Neural progenitor cell (in vitro differentiated cells): ENCODE measurements around the gene COL13A1. TPM values are rescaled to one million over a fixed set of nuclear protein-coding genes. Genes with fewer than 3 reads are reported as not detected.

Experiments
- DNase-seq: peaks from one replicate; pipeline ENCODE4 v3.0.0-alpha.2; 2016; ENCODE audit warnings: low spot score
- H2AFZ ChIP-seq: fragments of 200-600 bp; sonication (generic); replicated peaks from 2 replicates; pipeline ENCODE4 v1.6.1; 2016; ENCODE audit warnings: antibody characterized with exemption
- H3F3A ChIP-seq: fragments of 200-600 bp; sonication (generic); 2 replicates; pipeline ENCODE4 v1.6.1; 2016; ENCODE audit warnings: antibody characterized with exemption, low read depth
- H3K27ac ChIP-seq: fragments of 200-600 bp; sonication (generic); 2 replicates; pipeline ENCODE4 v1.5.1; 2016; ENCODE audit warnings: mild to moderate bottlenecking
- H3K27me3 ChIP-seq: fragments of 200-600 bp; sonication (generic); 2 replicates; pipeline ENCODE4 v1.6.1; 2016; ENCODE audit warnings: mild to moderate bottlenecking, moderate library complexity
- H3K36me3 ChIP-seq: fragments of 200-600 bp; sonication (generic); 2 replicates; pipeline ENCODE4 v1.5.1; 2016
- H3K4me1 ChIP-seq: fragments of 200-600 bp; sonication (generic); 2 replicates; pipeline ENCODE4 v1.6.1; 2016; ENCODE audit warnings: mixed run types
- H3K4me2 ChIP-seq: fragments of 200-600 bp; sonication (generic); 2 replicates; pipeline ENCODE4 v1.6.1; 2016
- H3K4me3 ChIP-seq: fragments of 200-600 bp; sonication (generic); 2 replicates; pipeline ENCODE4 v1.5.1; 2016
- H3K79me2 ChIP-seq: fragments of 200-600 bp; sonication (generic); 2 replicates; pipeline ENCODE4 v1.6.1; 2016; ENCODE audit warnings: low read depth
- H3K9ac ChIP-seq: fragments of 200-600 bp; sonication (generic); 2 replicates; pipeline ENCODE4 v1.6.1; 2016
- H3K9me3 ChIP-seq: fragments of 200-600 bp; sonication (generic); 2 replicates; pipeline ENCODE4 v1.5.1; 2016; ENCODE audit warnings: low read depth
- H4K20me1 ChIP-seq: fragments of 200-600 bp; sonication (generic); 2 replicates; pipeline ENCODE4 v1.6.1; 2016; ENCODE audit warnings: low read depth
- H3K27ac Mint-ChIP-seq: 3 replicates; pipeline ENCODE4 v1.8.0; 2021; ENCODE audit warnings: mixed read lengths
- H3K27me3 Mint-ChIP-seq: 2 replicates; pipeline ENCODE4 v1.8.0; 2022; ENCODE audit warnings: low read depth, mild to moderate bottlenecking, inconsistent platforms, moderate library complexity, mixed read lengths; ENCODE audit not compliant: insufficient read depth
- H3K36me3 Mint-ChIP-seq: 3 replicates; pipeline ENCODE4 v1.8.0; 2021; ENCODE audit warnings: mixed read lengths
- H3K4me1 Mint-ChIP-seq: 3 replicates; pipeline ENCODE4 v1.8.0; 2021; ENCODE audit warnings: mixed read lengths
- H3K4me3 Mint-ChIP-seq: 3 replicates; pipeline ENCODE4 v1.8.0; 2021; ENCODE audit warnings: mild to moderate bottlenecking, moderate library complexity, mixed read lengths
- H3K9me3 Mint-ChIP-seq: 3 replicates; pipeline ENCODE4 v1.8.0; 2020; ENCODE audit warnings: mixed read lengths
- EZH2 ChIP-seq: fragments of 200-600 bp; sonication (generic); IDR thresholded peaks from 2 replicates; pipeline ENCODE4 v1.6.1; 2017; ENCODE audit warnings: antibody characterized with exemption, mild to moderate bottlenecking, moderate library complexity
- EZH2phosphoT487 ChIP-seq: fragments of 200-600 bp; sonication (generic); IDR thresholded peaks from 2 replicates; pipeline ENCODE4 v1.6.1; 2017; ENCODE audit warnings: antibody characterized with exemption
- total RNA-seq: library from RNA; depleted of rRNA; stranded (reverse); fragments of >200 nt; gene quantifications from 2 replicates; pipeline ENCODE4 v1.2.3, GENCODE V29; 2015; ENCODE audit warnings: low replicate concordance
- TF ChIP-seq, protein P1 (sequence below): fragments of 200-600 bp; sonication (generic); IDR thresholded peaks from 2 replicates; pipeline ENCODE4 v1.5.1; 2017; ENCODE audit warnings: antibody characterized with exemption, mild to moderate bottlenecking

COL13A1 gene
- total RNA-seq, 1 donor from 2014 or later: 1.3 TPM

GRCh38 chr10:69876931-69877330, 75.2 kb downstream of the COL13A1 start:
- peaks cover 17% of the 10 kb centered on the region for H3K27me3 Mint-ChIP-seq
- no peak overlapping the region for H2AFZ ChIP-seq
- H3K36me3 ChIP-seq: no peaks in the 10 kb centered on the region
- no peaks in the 10 kb centered on the region for H3K9me3 Mint-ChIP-seq
- no peak overlapping the region for H3K4me3 Mint-ChIP-seq
- no peaks in the 10 kb centered on the region for H3K9me3 ChIP-seq
- no peaks in the 10 kb centered on the region for H3K27me3 ChIP-seq
- peaks cover 6% of the 10 kb centered on the region for H3F3A ChIP-seq
- peaks cover 69% of the 10 kb centered on the region for H3K4me1 Mint-ChIP-seq
- TF ChIP-seq, protein P1, sequence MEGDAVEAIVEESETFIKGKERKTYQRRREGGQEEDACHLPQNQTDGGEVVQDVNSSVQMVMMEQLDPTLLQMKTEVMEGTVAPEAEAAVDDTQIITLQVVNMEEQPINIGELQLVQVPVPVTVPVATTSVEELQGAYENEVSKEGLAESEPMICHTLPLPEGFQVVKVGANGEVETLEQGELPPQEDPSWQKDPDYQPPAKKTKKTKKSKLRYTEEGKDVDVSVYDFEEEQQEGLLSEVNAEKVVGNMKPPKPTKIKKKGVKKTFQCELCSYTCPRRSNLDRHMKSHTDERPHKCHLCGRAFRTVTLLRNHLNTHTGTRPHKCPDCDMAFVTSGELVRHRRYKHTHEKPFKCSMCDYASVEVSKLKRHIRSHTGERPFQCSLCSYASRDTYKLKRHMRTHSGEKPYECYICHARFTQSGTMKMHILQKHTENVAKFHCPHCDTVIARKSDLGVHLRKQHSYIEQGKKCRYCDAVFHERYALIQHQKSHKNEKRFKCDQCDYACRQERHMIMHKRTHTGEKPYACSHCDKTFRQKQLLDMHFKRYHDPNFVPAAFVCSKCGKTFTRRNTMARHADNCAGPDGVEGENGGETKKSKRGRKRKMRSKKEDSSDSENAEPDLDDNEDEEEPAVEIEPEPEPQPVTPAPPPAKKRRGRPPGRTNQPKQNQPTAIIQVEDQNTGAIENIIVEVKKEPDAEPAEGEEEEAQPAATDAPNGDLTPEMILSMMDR: no peak
- TF ChIP-seq EZH2: no peak
- no peak for TF ChIP-seq EZH2phosphoT487
- H3K9ac ChIP-seq: no peak overlapping the region
- H4K20me1 ChIP-seq: no peaks in the 10 kb centered on the region
- H3K27ac Mint-ChIP-seq: peak overlapping the region; percentile 88
- peaks cover 37% of the 10 kb centered on the region for H3K4me1 ChIP-seq
- no peak for DNase-seq
- no peaks in the 10 kb centered on the region for H3K79me2 ChIP-seq
- no peaks in the 10 kb centered on the region for H3K36me3 Mint-ChIP-seq
- no peak overlapping the region for H3K4me2 ChIP-seq
- H3K27ac ChIP-seq: no peak overlapping the region
- no peak overlapping the region for H3K4me3 ChIP-seq

DNA sequence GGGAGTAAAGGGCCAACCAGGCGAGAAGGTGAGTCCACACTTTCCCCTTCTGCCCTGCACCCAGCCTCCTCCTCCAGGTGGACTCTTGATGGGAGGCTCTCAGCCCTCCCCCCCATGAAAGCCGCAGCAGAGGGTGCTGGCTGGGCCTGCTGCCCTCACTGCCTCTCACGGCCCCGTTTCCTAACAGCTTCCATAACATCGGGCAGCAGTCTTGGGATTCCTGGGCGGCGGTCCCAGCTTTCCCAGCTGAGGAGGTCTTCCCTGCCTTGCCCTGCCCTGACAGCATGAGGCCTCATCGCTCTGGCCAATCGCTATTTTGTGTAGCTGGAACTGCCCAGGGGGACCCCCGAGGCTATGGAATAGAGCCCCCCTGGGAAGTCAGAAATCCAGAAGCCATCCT, 76.3 kb downstream of the COL13A1 start:
- no peak overlapping the region for H3K9ac ChIP-seq
- peaks cover 6% of the 10 kb centered on the region for H3F3A ChIP-seq
- no peak overlapping the region for H3K4me3 ChIP-seq
- no peaks in the 10 kb centered on the region for H3K79me2 ChIP-seq
- Mint-ChIP-seq H3K9me3 (no peaks in the 10 kb centered on the region), H3K36me3 (no peaks in the 10 kb centered on the region), H3K4me1 (peaks cover 59% of the 10 kb centered on the region), H3K27me3 (peaks cover 17% of the 10 kb centered on the region), H3K4me3 (no peak overlapping the region), H3K27ac (no peak overlapping the region)
- H3K4me2 ChIP-seq: no peak overlapping the region
- H3K27me3 ChIP-seq: no peaks in the 10 kb centered on the region
- TF ChIP-seq, protein P1: no peak
- TF ChIP-seq EZH2 (no peak), EZH2phosphoT487 (no peak)
- no peak overlapping the region for H2AFZ ChIP-seq
- no peaks in the 10 kb centered on the region for H3K9me3 ChIP-seq
- H4K20me1 ChIP-seq: no peaks in the 10 kb centered on the region
- no peak for DNase-seq
- H3K27ac ChIP-seq: no peak overlapping the region
- H3K36me3 ChIP-seq: no peaks in the 10 kb centered on the region
- H3K4me1 ChIP-seq: peaks cover 35% of the 10 kb centered on the region

- H4K20me1 ChIP-seq: no peaks in the 10 kb centered on the region
- H3K27ac ChIP-seq: no peak overlapping the region
- no peaks in the 10 kb centered on the region for H3K27me3 ChIP-seq
- Mint-ChIP-seq H3K27me3 (peaks cover 17% of the 10 kb centered on the region), H3K27ac (peak overlapping the region; percentile 18), H3K36me3 (no peaks in the 10 kb centered on the region), H3K4me3 (peak overlapping the region; percentile 3), H3K9me3 (no peaks in the 10 kb centered on the region), H3K4me1 (peaks cover 50% of the 10 kb centered on the region)
- H3F3A ChIP-seq: peaks cover 6% of the 10 kb centered on the region
- no peak overlapping the region for H3K4me2 ChIP-seq
- no peaks in the 10 kb centered on the region for H3K36me3 ChIP-seq
- peaks cover 27% of the 10 kb centered on the region for H3K4me1 ChIP-seq
- no peak for DNase-seq
- H3K9me3 ChIP-seq: no peaks in the 10 kb centered on the region
- H3K4me3 ChIP-seq: no peak overlapping the region
- TF ChIP-seq, protein P1: no peak
- no peak for TF ChIP-seq EZH2phosphoT487
- TF ChIP-seq EZH2: no peak
- H3K9ac ChIP-seq: no peak overlapping the region
- H2AFZ ChIP-seq: no peak overlapping the region
- no peaks in the 10 kb centered on the region for H3K79me2 ChIP-seq
These were observed 77.2 kb downstream of the COL13A1 start for GRCh38 chr10:69878951-69879350.
